Stimulated activated CD8-positive, alpha-beta memory T cell treated with anti-CD3 and anti-CD28 coated beads, Interleukin-7, amount 100 ng/mL, for 4 hours (primary cell): ENCODE data around the gene BAZ2B.
"Not testable (repeated sequence)": the region's sequence is repeated elsewhere in the genome, so short reads cannot be mapped to it uniquely, and the experiment has no call there.

Source experiments
- DNase-seq, 2 donors: peaks; one replicate each; pipeline ENCODE4 v3.0.0-alpha.2; 2020; ENCODE audit warnings: low read depth in 2 of 2

BAZ2B gene, protein sequence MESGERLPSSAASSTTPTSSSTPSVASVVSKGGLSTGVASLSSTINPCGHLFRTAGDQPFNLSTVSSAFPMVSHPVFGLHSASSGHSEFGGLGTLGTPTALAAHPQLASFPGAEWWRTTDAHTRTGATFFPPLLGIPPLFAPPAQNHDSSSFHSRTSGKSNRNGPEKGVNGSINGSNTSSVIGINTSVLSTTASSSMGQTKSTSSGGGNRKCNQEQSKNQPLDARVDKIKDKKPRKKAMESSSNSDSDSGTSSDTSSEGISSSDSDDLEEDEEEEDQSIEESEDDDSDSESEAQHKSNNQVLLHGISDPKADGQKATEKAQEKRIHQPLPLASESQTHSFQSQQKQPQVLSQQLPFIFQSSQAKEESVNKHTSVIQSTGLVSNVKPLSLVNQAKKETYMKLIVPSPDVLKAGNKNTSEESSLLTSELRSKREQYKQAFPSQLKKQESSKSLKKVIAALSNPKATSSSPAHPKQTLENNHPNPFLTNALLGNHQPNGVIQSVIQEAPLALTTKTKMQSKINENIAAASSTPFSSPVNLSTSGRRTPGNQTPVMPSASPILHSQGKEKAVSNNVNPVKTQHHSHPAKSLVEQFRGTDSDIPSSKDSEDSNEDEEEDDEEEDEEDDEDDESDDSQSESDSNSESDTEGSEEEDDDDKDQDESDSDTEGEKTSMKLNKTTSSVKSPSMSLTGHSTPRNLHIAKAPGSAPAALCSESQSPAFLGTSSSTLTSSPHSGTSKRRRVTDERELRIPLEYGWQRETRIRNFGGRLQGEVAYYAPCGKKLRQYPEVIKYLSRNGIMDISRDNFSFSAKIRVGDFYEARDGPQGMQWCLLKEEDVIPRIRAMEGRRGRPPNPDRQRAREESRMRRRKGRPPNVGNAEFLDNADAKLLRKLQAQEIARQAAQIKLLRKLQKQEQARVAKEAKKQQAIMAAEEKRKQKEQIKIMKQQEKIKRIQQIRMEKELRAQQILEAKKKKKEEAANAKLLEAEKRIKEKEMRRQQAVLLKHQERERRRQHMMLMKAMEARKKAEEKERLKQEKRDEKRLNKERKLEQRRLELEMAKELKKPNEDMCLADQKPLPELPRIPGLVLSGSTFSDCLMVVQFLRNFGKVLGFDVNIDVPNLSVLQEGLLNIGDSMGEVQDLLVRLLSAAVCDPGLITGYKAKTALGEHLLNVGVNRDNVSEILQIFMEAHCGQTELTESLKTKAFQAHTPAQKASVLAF (N-terminal part only)

DNA sequence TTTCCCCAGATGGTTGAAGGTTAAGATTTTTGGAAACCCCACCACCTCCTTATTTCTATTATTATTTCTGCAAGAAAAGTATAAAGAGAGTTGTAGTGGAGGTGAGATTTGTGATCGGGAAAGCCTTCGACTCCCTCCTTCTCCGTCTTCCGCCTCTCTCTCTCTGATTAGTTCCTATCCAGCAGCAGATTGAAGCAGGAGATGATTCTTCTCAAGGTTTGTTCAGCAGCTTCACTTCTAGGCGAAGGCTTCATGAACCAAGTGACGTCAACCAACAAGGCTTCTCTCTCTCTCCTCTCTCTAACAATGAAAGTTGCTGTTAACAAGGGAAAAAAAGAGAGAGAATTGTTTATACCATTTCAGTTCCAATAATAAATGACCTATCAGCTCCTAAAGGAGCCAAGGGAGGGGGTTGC is at the start of gene BAZ2B:
Gene BAZ2B (minus strand): TSS at position 263 of the 416 bp plus-strand sequence. CDS start 137,829 bp downstream, outside the sequence.
- DNase-seq: no peak

DNA sequence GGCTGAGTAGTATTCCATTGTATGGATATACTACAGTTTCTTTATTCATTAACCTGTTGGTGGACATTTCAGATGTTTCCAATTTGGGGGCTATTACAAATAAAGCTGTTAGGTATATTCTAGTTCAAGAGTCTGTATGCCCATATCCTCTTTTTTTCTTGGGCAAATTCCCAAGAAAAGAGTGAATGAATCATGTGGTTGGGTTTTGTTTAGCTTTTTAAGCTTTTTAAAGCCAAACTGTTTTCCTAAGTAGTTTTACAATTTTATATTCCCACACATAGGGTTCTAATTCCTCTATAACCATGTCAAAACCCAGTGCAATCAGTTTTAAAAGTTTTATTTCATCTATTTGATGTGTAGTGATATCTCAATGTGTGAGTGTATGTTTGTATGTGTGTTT is 44.9 kb upstream of the BAZ2B start:
- no peak for DNase-seq

DNA sequence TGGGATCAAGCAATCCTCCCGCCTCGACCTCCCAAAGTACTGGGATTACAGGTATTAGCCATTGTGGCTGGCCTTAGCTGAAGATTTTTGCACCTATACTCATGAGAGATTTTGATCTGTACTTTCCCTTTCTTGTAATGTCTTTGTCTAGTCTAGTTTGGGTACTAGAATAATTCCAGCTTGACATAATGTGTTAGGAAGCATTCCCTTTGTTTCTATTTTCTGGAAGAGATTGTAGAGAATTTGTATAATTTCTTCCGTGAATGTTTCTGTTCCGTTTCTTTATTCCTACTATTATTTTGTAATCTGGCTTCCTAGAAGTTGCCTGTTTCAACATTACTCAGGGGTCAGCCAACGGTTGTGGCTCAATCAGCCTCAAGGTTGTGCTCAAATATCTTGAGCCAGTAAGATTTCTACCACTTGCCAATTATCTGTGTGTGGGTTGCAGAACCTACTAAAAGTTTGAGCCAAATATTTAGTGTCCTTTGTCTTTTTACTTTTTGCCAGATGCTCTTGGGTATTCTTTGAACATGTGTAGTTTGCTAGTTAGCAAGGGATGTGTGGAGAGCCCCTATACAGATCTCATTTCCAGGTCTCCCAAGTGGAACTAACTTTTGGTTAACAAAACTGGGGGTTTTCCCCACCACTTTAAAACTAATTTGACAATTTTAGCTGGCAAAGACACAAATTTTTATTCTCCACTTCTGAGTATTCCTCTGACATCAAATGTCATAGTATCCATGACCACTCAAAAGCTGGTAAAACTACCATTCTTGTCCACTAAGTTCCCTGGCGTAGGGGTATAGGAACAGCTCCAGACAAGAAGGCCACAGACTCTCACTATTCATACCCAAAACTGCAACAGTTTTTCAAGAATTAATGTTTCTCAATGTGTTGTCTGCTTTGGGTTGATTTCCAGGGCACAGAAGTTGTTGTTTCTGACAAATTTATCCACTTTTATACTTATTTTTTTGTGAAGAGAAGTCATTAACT is 42.8 kb upstream of the BAZ2B start:
- no peak for DNase-seq

DNA sequence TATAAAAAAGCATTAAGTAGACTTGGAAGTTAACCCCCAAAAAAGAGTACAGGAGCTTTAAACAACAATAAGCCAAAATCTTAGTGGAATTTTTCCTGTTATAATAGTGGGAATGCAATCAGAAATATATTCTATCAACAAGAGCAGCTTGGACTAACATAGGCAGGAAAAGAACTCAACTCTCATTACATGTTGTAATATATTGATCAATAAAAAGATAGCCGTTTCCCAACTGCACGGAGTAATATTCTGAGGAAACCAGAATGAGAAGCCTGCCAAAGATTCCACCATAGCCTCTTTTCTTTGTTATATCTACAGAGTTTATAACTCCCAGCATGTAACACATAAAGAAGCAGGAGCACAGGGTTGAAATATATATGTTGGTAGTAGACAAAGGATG is 37.6 kb upstream of the BAZ2B start:
- DNase-seq: no peak

DNA sequence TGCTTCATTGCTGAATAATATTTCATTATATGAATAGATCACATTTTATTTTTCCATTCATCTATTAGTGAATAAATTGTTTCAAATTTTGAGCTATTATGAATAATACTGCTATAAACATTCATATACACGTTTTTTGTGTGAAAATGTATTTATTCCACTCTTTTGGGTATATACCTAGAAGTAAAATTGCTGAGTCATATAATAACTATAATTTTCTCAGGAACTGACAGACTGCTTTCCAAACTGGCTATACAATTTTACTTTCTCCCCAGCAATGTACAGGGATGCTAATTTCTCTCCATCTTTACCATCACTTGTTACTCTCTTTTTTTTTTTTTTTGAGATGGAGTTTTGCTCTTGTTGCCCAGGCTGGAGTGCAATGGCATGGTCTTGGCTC is 35.5 kb upstream of the BAZ2B start:
- DNase-seq: no peak

DNA sequence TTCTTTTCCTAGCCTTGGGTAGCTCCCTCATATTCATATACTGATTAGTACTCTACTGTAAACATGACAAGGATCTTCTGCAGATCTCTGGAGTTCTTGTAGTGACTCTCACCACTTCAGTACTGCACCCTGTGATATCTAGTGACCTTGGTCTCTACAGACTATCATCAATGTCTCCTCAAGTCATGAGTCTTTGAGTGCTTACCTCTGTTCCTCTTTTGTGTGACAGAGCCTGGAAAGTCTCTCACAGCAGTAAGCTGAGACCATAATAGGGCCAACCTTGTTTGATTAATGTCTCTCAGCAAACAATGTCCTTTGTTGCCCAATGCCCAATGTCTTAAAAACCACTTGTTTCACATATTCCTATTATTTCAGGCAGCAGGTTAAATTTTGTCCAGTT is 34.2 kb upstream of the BAZ2B start:
- no peak for DNase-seq

DNA sequence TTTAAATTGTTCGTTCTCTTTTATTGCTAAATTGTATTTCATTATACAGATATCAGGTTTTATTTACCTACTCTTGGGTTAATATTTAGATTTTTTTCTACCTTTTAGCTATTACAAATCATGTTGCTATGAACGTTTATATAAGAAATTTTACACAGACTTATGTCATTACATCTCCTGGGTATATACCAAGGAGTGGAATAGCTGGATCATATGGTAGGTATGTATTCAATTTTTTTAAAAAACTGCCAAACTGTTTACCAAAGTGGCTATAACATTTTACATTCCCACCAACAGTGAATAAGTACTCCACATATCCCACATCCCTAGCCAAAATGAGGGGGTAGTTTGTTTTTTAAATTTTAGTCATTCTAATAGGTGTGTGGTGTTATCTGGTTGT is 32.3 kb upstream of the BAZ2B start:
- no peak for DNase-seq

DNA sequence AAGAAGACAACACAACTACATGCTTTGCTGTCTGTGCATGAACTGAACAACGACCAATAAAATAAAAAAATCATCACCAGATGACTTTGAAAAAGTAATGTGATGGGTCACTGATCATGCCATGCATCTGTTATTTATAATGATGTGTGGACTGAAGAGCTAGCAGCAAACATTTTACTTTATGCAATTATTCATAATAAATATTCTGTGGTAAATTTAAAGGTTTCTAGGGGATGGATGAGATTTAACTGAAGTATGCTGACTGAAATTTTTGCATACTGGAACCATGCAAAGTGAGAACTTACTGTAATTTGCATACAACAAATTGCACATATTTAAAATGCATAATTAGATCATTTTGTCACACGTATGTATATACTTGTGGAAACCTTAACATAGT is 31.3 kb upstream of the BAZ2B start:
- DNase-seq: no peak

DNA sequence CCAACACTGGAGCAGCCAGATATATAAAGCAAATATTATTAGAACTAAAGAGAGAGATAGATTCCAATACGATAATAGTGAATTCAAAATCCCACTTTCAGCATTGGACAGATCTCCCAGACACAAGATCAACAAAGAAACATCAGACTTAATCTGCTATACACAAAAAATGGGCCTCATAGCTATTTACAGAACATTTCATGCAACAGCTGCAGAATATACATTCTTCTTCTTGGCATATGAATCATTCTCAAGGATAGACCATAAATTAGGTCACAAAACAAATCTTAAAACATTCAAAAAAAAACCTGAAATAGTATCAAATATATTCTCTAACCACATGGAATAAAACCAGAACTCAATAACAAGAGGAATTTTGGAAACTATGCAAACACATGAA is 23.8 kb upstream of the BAZ2B start:
- no peak for DNase-seq

DNA sequence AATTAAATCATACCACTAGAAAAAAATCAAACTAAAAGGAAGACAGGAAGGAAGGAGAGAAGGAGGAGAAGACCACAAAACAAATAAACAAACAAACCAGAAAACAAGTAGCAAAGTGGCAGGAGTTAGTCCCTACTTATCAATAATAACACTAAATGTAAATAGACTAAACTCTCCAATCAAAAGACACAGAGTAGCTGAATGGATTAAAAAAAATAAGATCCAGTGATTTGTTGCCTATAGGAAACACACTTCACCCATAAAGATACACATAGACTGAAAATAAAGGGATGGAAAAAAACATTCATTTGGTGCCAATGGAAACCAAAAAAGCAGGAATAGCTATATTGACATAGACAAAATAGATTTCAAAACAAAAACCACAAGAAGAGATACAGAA is 23.4 kb upstream of the BAZ2B start:
- DNase-seq: no peak

DNA sequence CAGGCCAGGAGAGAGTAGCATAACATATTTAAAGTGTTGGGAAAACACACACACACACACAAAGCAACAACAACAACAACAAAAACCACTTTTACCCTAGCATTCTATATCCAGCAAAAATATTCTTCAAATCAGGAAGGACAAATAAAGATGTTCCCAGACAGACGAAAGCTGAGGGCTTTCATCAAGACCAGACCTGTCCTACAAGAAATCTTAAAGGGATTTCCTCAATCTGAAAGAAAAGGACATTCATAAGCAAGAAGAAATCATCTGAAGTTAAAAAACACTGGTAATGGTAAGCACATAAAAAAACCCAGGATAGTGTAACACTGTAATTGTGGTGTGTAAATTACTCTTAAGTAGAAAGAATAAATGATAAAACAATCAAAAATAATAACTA is 22.7 kb upstream of the BAZ2B start:
- no peak for DNase-seq

DNA sequence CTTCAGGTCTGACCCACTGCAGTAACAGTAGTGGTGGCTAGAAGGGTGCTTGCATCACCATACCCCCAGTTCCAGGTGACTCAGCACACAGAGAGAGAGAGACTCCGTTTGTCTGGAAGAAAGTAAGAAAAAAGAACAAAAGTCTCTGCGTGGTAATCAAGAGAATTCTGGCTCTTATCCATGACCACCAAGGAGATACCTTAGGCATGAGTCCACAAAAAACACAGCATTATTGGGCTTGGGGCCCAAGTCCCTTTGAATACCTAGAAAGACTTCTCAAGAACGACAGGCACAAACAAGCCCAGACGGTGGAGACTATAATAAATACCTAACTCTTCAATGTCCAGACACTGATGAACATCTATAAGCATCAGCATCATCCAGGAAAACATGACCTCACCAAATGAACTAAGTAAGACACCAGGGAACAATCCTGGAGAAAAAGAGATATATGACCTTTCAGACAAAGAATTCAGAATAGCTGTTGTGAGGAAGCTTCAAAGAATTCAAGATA is 21.7 kb upstream of the BAZ2B start:
- DNase-seq: no peak

DNA sequence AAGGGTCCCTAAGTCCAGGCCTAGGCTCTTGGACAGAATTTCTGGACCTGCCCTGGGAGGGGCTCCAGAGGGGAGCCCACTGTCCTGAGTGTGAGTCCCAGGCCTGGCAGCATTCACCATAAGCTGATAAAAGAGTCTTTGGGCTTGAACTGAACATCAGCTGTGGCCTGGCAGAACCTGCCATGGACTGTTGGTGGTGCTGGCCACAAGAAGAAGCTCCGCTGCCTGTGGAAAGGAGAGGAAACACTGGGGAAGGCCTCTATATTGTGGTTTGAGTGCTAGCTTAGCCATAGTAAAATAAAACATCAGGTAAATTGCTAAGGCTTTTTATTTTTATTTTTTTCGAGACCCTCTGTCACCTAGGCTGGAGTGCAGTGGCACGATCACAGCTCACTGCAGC is 20.9 kb upstream of the BAZ2B start:
- no peak for DNase-seq

DNA sequence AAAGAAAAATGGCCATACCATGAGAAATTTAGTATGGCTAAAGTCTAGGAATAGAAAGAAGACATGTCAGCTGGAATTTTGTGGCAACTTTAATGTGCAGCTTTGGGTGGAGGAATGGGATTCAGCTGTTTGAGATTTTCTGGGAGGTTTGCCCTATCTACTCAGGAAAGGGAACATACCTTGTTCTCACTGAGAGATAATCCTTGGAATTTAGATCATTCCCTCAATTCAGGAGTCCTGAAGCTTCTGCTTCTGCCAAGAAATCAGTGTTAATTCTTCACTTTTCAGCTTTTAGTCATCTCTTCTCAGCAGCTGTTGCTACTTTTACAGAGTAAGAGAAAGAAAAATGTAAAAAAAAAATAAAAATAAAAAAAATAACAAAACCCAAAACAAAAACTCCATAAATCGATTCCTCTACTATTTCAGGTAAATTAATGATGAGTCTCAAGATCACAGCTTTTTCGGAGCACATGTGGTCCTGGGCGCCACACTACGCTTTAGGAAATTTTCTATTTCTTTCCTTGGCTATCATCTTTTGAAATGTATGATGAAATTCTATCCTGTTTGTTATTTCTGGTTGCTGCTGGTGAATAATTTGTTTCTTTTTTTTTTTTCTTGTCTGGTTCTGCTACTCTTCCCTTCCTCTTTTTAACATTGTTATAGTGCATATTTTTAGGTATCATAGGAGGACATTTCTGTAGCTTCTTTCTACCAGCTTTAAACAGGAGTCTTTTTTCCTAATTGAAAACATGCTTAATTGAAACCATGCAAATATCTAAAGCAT is 18.9 kb upstream of the BAZ2B start:
- DNase-seq: no peak

DNA sequence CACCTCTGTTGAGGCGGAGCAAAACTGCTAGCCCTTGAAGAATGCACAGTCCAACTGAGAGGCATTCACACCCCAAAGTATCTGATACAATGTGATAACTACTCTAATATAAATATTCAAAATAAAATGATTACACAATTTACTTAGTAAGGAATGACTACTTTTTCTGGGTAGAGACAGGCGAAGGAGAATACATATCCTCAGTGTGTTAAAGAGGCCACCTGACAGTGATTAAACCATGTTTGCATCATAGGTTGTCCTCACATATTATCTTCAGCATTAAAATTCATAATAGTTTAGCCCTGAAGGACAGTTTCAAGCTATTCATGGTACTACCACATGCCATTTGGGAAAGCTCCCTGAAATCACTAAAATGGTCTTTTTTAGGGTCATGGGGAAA is 16.9 kb upstream of the BAZ2B start:
- DNase-seq: no peak

DNA sequence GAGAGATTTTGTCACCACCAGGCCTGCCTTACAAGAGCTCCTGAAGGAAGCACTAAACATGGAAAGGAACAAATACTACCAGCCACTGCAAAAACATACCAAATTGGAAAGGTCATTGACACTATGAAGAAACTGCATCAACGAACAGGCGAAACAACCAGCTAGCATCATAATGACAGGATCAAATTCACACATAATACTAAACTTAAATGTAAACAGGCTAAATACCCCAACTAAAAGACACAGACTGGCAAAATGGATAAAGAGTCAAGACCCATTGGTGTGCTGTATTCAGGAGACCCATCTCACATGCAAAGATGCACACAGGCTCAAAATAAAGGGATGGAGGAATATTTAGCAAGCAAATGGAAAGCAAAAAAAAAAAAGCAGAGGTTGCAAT is 9.3 kb upstream of the BAZ2B start:
- not testable (repeated sequence) for DNase-seq

DNA sequence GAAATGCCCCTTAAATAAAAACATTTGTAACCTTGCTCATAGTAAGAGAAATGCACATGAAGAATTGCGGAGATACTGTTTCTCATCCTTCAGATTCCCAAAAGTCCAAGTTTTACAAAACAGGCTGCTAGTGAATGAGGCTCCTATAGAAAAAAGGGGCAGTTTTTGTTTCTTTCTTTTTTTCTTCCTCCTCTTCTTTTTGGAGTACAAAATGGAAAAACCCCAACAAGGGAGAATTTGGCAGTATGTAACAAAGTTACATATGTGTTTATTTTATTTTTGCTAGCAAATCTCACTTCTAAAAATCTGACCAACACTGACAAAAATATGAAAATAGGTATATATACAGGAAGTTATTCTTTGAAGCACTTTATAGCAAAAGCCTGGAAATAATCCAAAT is 7.1 kb upstream of the BAZ2B start:
- no peak for DNase-seq

DNA sequence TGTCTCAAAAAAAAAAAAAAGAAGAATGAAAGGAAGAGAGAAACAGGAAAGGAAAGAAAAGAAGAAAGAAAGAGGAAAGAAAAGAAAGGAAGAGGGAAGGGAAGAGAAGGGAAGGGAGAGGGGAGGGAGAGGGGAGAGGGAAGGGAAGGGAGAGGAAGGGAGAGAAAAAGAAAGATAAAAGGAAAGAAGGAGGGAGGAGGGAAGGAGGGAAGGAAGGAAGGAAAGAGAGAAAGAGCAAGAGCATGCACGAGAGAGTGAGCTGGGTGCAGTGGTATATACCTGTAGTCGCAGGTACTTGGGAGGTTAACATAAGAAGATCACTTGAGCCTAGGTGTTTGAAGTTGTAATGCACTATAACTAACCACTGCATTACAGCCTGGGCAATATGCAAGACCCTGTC is 6.6 kb upstream of the BAZ2B start:
- DNase-seq: no peak

DNA sequence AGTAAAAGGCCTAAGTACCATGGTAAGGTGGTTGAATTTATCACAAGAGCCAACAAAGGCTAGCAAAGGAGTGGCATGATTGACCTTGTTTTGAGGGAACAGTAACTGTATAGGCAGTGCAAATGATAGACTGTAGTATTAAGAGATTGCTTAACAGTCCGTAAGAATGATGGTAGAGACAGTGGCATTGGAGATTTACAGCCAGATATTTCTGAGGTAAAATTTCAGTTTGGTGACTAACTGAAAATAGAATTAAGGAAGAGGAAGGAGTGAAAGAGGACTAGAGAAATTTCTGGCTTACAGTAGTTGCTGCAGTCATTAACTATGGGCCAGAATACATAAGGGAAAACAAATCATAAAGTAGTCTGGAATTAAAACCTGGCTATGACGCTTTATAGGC is 4.4 kb upstream of the BAZ2B start:
- DNase-seq: no peak

DNA sequence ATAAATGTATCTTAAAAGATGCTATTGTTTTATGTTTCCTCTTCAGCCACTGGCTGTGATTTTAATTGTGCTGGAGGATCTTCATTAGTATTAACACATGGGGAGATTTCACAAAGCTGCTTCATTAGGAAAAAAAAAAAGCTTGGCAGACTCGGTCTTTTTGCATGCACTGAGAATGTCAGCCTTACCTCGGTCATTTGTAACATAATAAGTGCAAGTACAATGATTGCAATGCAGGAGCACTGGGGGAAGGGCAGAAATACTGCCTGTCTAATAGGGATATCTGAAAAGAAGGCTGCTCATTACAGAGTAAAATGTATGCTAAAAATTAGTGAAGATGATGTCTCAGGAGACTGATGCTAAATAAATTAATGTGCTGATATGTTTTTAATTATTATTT is 1.3 kb upstream of the BAZ2B start:
- DNase-seq: no peak
